ENCODE results near the gene ZNF280C. TPM values are rescaled to one million over a fixed set of nuclear protein-coding genes. Genes with fewer than 3 reads are reported as not detected.

ZNF280C gene
- total and polyA plus RNA-seq, 2 donors, result 2.4 to 3.2 TPM

DNA sequence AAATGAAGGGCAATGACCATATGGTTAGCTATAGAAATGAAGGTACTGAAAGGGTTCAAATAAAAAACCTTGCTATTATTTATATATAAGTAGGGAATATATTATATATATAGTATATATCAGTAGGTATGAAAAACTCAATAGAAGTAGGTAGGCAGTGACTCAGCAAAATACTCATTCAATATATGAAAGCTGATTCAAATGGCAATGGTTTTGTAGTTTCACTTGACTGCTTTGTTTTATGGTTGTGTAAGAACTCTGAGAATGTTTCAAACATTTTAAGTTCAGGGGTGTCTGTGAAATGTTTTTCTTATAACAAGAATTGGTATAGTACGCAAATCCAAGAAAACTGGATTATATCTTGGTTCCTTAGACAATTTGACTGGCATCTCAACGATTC, 4.1 kb downstream of the ZNF280C start:
- H3K27ac ChIP-seq (ENCODE audit: low read depth in 1 of 2, low read length in 1 of 2), result no peak overlapping the region

GRCh38 chrX:130263016-130263415, 5.7 kb downstream of the ZNF280C start:
- no peaks in the 10 kb centered on the region for H3K36me3 ChIP-seq (ENCODE audit: control insufficient read depth in 2 of 2, insufficient read depth in 2 of 2, low read length in 1 of 2)
- H3K4me1 ChIP-seq (ENCODE audit: control insufficient read depth in 2 of 2, insufficient read depth in 2 of 2, low read length in 2 of 2), result peaks cover 0 to 2% of the 10 kb centered on the region in 2 donors
- H3K27ac ChIP-seq (ENCODE audit: low read depth in 1 of 2, low read length in 1 of 2), result no peak overlapping the region
- no peaks in the 10 kb centered on the region for H3K27me3 ChIP-seq (ENCODE audit: control insufficient read depth in 2 of 2, insufficient read depth in 1 of 2, low read length in 1 of 2)
- DNase-seq (ENCODE audit: low read depth in 6 of 9, low spot score in 9 of 9), result no peak
- no peak overlapping the region for H3K4me3 ChIP-seq (ENCODE audit: low read length in 2 of 2)
- no peaks in the 10 kb centered on the region for H3K9me3 ChIP-seq (ENCODE audit: control insufficient read depth in 2 of 2, insufficient read depth in 1 of 2, low read length in 1 of 2)

More for the DNA sequence above, 4.1 kb downstream of the ZNF280C start:
- 96% methylated on average over 2 of the region's 2 CpGs for WGBS
- H3K9me3 ChIP-seq (ENCODE audit: control insufficient read depth in 2 of 2, insufficient read depth in 1 of 2, low read length in 1 of 2), result peaks cover 0 to 3% of the 10 kb centered on the region in 2 donors
- H3K27me3 ChIP-seq (ENCODE audit: control insufficient read depth in 2 of 2, insufficient read depth in 1 of 2, low read length in 1 of 2), result no peaks in the 10 kb centered on the region
- DNase-seq (ENCODE audit: low read depth in 6 of 9, low spot score in 9 of 9), result no peak
- H3K36me3 ChIP-seq (ENCODE audit: control insufficient read depth in 2 of 2, insufficient read depth in 2 of 2, low read length in 1 of 2), result no peaks in the 10 kb centered on the region
- no peak overlapping the region for H3K4me3 ChIP-seq (ENCODE audit: low read length in 2 of 2)
- H3K4me1 ChIP-seq (ENCODE audit: control insufficient read depth in 2 of 2, insufficient read depth in 2 of 2, low read length in 2 of 2), result peaks cover 0 to 2% of the 10 kb centered on the region in 2 donors

- Histone ChIP-seq H3K4me1 (ENCODE audit: control insufficient read depth in 2 of 2, insufficient read depth in 2 of 2, low read length in 2 of 2) (peaks cover 0 to 2% of the 10 kb centered on the region in 2 donors), H3K9me3 (ENCODE audit: control insufficient read depth in 2 of 2, insufficient read depth in 1 of 2, low read length in 1 of 2) (no peaks in the 10 kb centered on the region), H3K27ac (ENCODE audit: low read depth in 1 of 2, low read length in 1 of 2) (no peak overlapping the region), H3K27me3 (ENCODE audit: control insufficient read depth in 2 of 2, insufficient read depth in 1 of 2, low read length in 1 of 2) (no peaks in the 10 kb centered on the region), H3K36me3 (ENCODE audit: control insufficient read depth in 2 of 2, insufficient read depth in 2 of 2, low read length in 1 of 2) (no peaks in the 10 kb centered on the region), H3K4me3 (ENCODE audit: low read length in 2 of 2) (no peak overlapping the region)
- over 99% methylated on average over 3 of the region's 3 CpGs for WGBS
- DNase-seq (ENCODE audit: low read depth in 6 of 9, low spot score in 9 of 9), result no peak
Observed at GRCh38 chrX:130262231-130262630, 6.5 kb downstream of the ZNF280C start.

- WGBS, result 98% methylated on average over 4 of the region's 4 CpGs
- no peak for DNase-seq (ENCODE audit: low read depth in 6 of 9, low spot score in 9 of 9)
- H3K9me3 ChIP-seq (ENCODE audit: control insufficient read depth in 2 of 2, insufficient read depth in 1 of 2, low read length in 1 of 2), result no peaks in the 10 kb centered on the region
Observed at GRCh38 chrX:130261296-130261893, 7.3 kb downstream of the ZNF280C start.

DNA sequence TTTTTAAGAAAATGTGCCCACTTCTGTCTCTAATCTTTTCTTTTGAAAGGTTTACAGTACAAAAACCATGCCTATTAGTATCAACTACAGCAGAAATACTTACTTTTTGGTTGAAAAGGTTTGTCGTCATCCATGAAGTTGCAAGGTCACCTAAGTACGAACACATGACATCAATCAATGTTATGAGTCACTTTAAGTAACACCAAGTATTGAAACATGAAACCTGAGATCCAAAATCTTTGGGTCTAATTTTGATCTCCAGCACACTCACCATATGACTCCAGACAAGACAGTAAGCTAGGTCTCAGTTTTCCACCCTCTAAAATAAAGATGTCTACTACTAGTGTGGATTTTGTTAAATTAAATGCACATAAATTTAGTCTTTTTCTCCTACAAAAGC, 8.4 kb downstream of the ZNF280C start:
- Histone ChIP-seq H3K36me3 (ENCODE audit: control insufficient read depth in 2 of 2, insufficient read depth in 2 of 2, low read length in 1 of 2) (no peaks in the 10 kb centered on the region), H3K27me3 (ENCODE audit: control insufficient read depth in 2 of 2, insufficient read depth in 1 of 2, low read length in 1 of 2) (no peaks in the 10 kb centered on the region), H3K4me1 (ENCODE audit: control insufficient read depth in 2 of 2, insufficient read depth in 2 of 2, low read length in 2 of 2) (no peaks in the 10 kb centered on the region), H3K27ac (ENCODE audit: low read depth in 1 of 2, low read length in 1 of 2) (no peak overlapping the region), H3K4me3 (ENCODE audit: low read length in 2 of 2) (no peak overlapping the region), H3K9me3 (ENCODE audit: control insufficient read depth in 2 of 2, insufficient read depth in 1 of 2, low read length in 1 of 2) (no peaks in the 10 kb centered on the region)
- DNase-seq (ENCODE audit: low read depth in 6 of 9, low spot score in 9 of 9), result no peak
- WGBS, result 95% methylated on average over 2 of the region's 2 CpGs

More at GRCh38 chrX:130261296-130261893, 7.3 kb downstream of the ZNF280C start:
- H3K4me1 ChIP-seq (ENCODE audit: control insufficient read depth in 2 of 2, insufficient read depth in 2 of 2, low read length in 2 of 2), result no peaks in the 10 kb centered on the region
- H3K27me3 ChIP-seq (ENCODE audit: control insufficient read depth in 2 of 2, insufficient read depth in 1 of 2, low read length in 1 of 2), result no peaks in the 10 kb centered on the region
- H3K36me3 ChIP-seq (ENCODE audit: control insufficient read depth in 2 of 2, insufficient read depth in 2 of 2, low read length in 1 of 2), result no peaks in the 10 kb centered on the region
- no peak overlapping the region for H3K4me3 ChIP-seq (ENCODE audit: low read length in 2 of 2)
- H3K27ac ChIP-seq (ENCODE audit: low read depth in 1 of 2, low read length in 1 of 2), result no peak overlapping the region

- no peak for DNase-seq (ENCODE audit: low read depth in 6 of 9, low spot score in 9 of 9)
- no peaks in the 10 kb centered on the region for H3K9me3 ChIP-seq (ENCODE audit: control insufficient read depth in 2 of 2, insufficient read depth in 1 of 2, low read length in 1 of 2)
- no peak overlapping the region for H3K4me3 ChIP-seq (ENCODE audit: low read length in 2 of 2)
- no peaks in the 10 kb centered on the region for H3K36me3 ChIP-seq (ENCODE audit: control insufficient read depth in 2 of 2, insufficient read depth in 2 of 2, low read length in 1 of 2)
- no peak overlapping the region for H3K27ac ChIP-seq (ENCODE audit: low read depth in 1 of 2, low read length in 1 of 2)
- H3K27me3 ChIP-seq (ENCODE audit: control insufficient read depth in 2 of 2, insufficient read depth in 1 of 2, low read length in 1 of 2), result no peaks in the 10 kb centered on the region
- no peaks in the 10 kb centered on the region for H3K4me1 ChIP-seq (ENCODE audit: control insufficient read depth in 2 of 2, insufficient read depth in 2 of 2, low read length in 2 of 2)
Observed at GRCh38 chrX:130253916-130254315, 14.8 kb downstream of the ZNF280C start.

DNA sequence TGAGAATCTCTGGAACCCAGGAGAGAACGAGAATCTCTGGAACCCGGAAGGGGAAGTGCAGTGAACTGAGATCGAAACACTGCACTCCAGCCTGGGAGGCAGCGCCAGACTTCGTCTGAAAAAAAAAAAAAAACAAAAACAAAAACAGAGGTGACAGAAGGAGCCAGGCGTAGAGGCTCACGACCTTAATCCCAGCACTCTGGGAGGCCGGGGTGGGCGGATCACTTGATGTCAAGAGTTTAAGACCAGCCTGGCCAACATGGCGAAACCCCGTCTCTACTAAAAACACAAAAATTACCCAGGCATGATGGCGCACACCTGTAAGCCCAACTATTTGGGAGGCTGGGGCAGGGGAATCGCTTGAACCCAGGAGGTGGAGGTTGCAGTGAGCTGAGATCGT, 17.0 kb downstream of the ZNF280C start:
- 98% methylated on average over 14 of the region's 14 CpGs for WGBS
- no peak overlapping the region for H3K4me3 ChIP-seq (ENCODE audit: low read length in 2 of 2)
- H3K9me3 ChIP-seq (ENCODE audit: control insufficient read depth in 2 of 2, insufficient read depth in 1 of 2, low read length in 1 of 2), result no peaks in the 10 kb centered on the region
- no peaks in the 10 kb centered on the region for H3K27me3 ChIP-seq (ENCODE audit: control insufficient read depth in 2 of 2, insufficient read depth in 1 of 2, low read length in 1 of 2)
- H3K27ac ChIP-seq (ENCODE audit: low read depth in 1 of 2, low read length in 1 of 2), result no peak overlapping the region
- H3K36me3 ChIP-seq (ENCODE audit: control insufficient read depth in 2 of 2, insufficient read depth in 2 of 2, low read length in 1 of 2), result no peaks in the 10 kb centered on the region
- no peak for DNase-seq (ENCODE audit: low read depth in 6 of 9, low spot score in 9 of 9)
- peaks cover 0 to 4% of the 10 kb centered on the region in 2 donors for H3K4me1 ChIP-seq (ENCODE audit: control insufficient read depth in 2 of 2, insufficient read depth in 2 of 2, low read length in 2 of 2)

DNA sequence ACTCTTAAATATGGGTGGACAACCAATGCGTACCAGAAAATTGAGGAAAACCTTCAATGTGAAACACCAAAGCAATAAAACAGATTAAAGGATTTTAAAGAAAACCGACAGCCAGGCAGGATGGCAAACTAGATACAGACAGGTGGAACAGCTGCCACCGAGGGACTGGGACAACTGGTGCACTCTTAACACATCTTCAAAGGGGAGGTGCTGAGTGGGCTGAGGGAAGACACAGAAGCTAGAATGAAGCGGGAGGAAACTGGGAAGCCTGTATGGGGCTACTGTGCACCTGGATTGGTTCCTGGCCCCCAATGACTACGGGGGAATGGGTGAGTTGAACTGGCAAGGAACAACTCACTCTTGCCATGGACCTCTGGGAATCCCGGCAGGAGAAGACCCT, 20.7 kb downstream of the ZNF280C start:
- no peaks in the 10 kb centered on the region for H3K27me3 ChIP-seq (ENCODE audit: control insufficient read depth in 2 of 2, insufficient read depth in 1 of 2, low read length in 1 of 2)
- H3K4me1 ChIP-seq (ENCODE audit: control insufficient read depth in 2 of 2, insufficient read depth in 2 of 2, low read length in 2 of 2), result peaks cover 0 to 4% of the 10 kb centered on the region in 2 donors
- DNase-seq (ENCODE audit: low read depth in 6 of 9, low spot score in 9 of 9), result no peak
- peaks cover 4 to 10% of the 10 kb centered on the region in 2 donors for H3K36me3 ChIP-seq (ENCODE audit: control insufficient read depth in 2 of 2, insufficient read depth in 2 of 2, low read length in 1 of 2)
- WGBS, result 90% methylated on average over 6 of the region's 6 CpGs
- H3K4me3 ChIP-seq (ENCODE audit: low read length in 2 of 2), result no peak overlapping the region
- H3K9me3 ChIP-seq (ENCODE audit: control insufficient read depth in 2 of 2, insufficient read depth in 1 of 2, low read length in 1 of 2), result no peaks in the 10 kb centered on the region
- no peak overlapping the region for H3K27ac ChIP-seq (ENCODE audit: low read depth in 1 of 2, low read length in 1 of 2)

- Histone ChIP-seq H3K27ac (ENCODE audit: low read depth in 1 of 2, low read length in 1 of 2) (no peak overlapping the region), H3K4me1 (ENCODE audit: control insufficient read depth in 2 of 2, insufficient read depth in 2 of 2, low read length in 2 of 2) (peaks cover 0 to 4% of the 10 kb centered on the region in 2 donors), H3K4me3 (ENCODE audit: low read length in 2 of 2) (no peak overlapping the region), H3K27me3 (ENCODE audit: control insufficient read depth in 2 of 2, insufficient read depth in 1 of 2, low read length in 1 of 2) (no peaks in the 10 kb centered on the region), H3K9me3 (ENCODE audit: control insufficient read depth in 2 of 2, insufficient read depth in 1 of 2, low read length in 1 of 2) (no peaks in the 10 kb centered on the region), H3K36me3 (ENCODE audit: control insufficient read depth in 2 of 2, insufficient read depth in 2 of 2, low read length in 1 of 2) (peaks cover 7 to 18% of the 10 kb centered on the region in 2 donors)
- WGBS, result 97% methylated on average over 2 of the region's 2 CpGs
- DNase-seq (ENCODE audit: low read depth in 6 of 9, low spot score in 9 of 9), result no peak
Observed at GRCh38 chrX:130246084-130246483, 22.6 kb downstream of the ZNF280C start.
